ENCODE measurements around the gene STXBP2.

STXBP2 gene

GRCh38 chr19:7629347-7630054 is 7.4 kb upstream of the STXBP2 start, which contains the start of the genes PET100 and XAB2:
Gene PET100 (plus strand): TSS chr19:7629793. CDS start chr19:7629834, 41 bp downstream.
Gene XAB2 (minus strand): TSS chr19:7629545. CDS start chr19:7629527, 18 bp downstream.
- Histone ChIP-seq H3K27ac (ENCODE audit: insufficient read depth in 1 of 2, low read depth in 1 of 2, low read length in 2 of 2, poor library complexity in 1 of 2, severe bottlenecking in 2 of 2) (peak within 1 kb of the TSS; percentile 99), H3K36me3 (ENCODE audit: control insufficient read depth in 4 of 4, insufficient read depth in 4 of 4, low read length in 3 of 4) (peaks cover 0 to 33% (median 21%) of the 10 kb centered on the region in 4 experiments), H3K4me3 (ENCODE audit: control insufficient read depth in 1 of 7, extremely low read depth in 1 of 7, insufficient read depth in 4 of 7, low read depth in 2 of 7, low read length in 6 of 7) (peak within 1 kb of the TSS; percentile 78 to 100 (median 97)), H3K4me1 (ENCODE audit: control extremely low read depth in 1 of 4, control insufficient read depth in 4 of 4, insufficient read depth in 4 of 4, low read length in 3 of 4) (peaks cover 7 to 28% (median 25%) of the 10 kb centered on the region in 4 experiments), H3K27me3 (replicated peaks in 2 of 5; ENCODE audit: control insufficient read depth in 4 of 5, insufficient read depth in 5 of 5, low read length in 4 of 5) (no peaks in the 10 kb centered on the region), H3K9me3 (ENCODE audit: control extremely low read depth in 1 of 5, control insufficient read depth in 4 of 5, insufficient read depth in 2 of 5, low read depth in 1 of 5, low read length in 4 of 5) (no peaks in the 10 kb centered on the region)
- under 1% methylated on average over 37 of the region's 40 CpGs for WGBS (ENCODE audit: insufficient coverage)
- ChIA-PET CTCF (interaction anchor here (1.0 to 1.5 kb wide), 3 partner anchors 51 to 170 kb away, joined by 3 to 5 read pairs (median 3); partner anchors contain the start of gene TRAPPC5), POLR2A (interaction anchor here (1.1 kb wide), 1 partner anchor 12 kb away, joined by 3 read pairs; no protein-coding TSS in a partner anchor)
- peak; percentile 98 to 99 (median 99) for DNase-seq

- DNase-seq, result no peak
- Histone ChIP-seq H3K9me3 (ENCODE audit: control extremely low read depth in 1 of 5, control insufficient read depth in 4 of 5, insufficient read depth in 2 of 5, low read depth in 1 of 5, low read length in 4 of 5) (no peaks in the 10 kb centered on the region), H3K4me3 (ENCODE audit: control insufficient read depth in 1 of 7, extremely low read depth in 1 of 7, insufficient read depth in 4 of 7, low read depth in 2 of 7, low read length in 6 of 7) (no peak overlapping the region), H3K27ac (ENCODE audit: insufficient read depth in 1 of 2, low read depth in 1 of 2, low read length in 2 of 2, poor library complexity in 1 of 2, severe bottlenecking in 2 of 2) (no peak overlapping the region), H3K36me3 (ENCODE audit: control insufficient read depth in 4 of 4, insufficient read depth in 4 of 4, low read length in 3 of 4) (peaks cover 0 to 15% (median 11%) of the 10 kb centered on the region in 4 experiments), H3K27me3 (replicated peaks in 2 of 5; ENCODE audit: control insufficient read depth in 4 of 5, insufficient read depth in 5 of 5, low read length in 4 of 5) (no peaks in the 10 kb centered on the region), H3K4me1 (ENCODE audit: control extremely low read depth in 1 of 4, control insufficient read depth in 4 of 4, insufficient read depth in 4 of 4, low read length in 3 of 4) (peaks cover 7 to 40% (median 32%) of the 10 kb centered on the region in 4 experiments)
- ChIA-PET CTCF (no interaction called here), POLR2A (no interaction called here)
- 98% methylated on average over 10 of the region's 12 CpGs for WGBS (ENCODE audit: insufficient coverage)
Measured at GRCh38 chr19:7631577-7631976, 5.3 kb upstream of the STXBP2 start.

DNA sequence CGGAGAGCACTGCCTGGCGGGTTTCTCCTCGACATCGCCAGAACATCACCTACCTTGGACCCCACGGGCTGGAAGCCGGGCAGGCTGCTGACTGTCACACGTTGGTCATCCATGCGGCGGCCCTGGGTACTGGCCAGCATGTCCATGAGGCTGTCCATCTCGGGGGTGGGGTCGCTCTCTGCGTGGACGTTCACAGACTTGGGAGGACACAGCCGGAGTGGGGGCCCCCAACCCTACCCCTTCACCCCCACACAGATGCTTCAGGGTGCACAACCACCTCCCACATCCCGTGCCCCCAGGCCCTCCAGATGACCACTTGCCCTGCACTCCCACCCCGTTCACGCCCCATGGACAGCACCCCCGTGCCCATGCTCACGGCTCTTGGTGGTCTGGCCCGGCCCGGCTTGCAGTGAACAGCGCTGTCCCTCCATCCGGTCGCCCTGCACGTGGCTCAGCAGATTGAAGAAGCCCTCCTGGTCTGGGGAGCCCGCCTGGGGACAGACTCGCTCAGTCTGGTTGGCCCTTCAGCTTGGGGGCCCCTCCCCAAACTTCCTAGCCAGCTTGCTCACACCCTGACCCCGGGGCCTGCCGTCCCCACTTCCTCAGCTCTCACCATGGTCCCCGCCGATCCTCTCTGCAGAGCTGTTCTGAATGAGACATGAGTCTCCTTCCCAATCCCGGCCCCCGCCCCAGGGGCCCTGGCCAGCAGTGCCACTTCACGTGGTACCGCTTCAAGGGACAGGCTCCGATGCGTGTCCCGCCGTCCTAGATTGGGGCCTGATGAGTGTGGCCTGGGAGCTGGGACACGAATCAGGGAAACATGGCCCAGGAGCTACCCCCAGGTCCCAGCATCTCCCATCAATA is 4.3 kb upstream of the STXBP2 start:
- H3K36me3 ChIP-seq (ENCODE audit: control insufficient read depth in 4 of 4, insufficient read depth in 4 of 4, low read length in 3 of 4), result peaks cover 0 to 12% (median 5%) of the 10 kb centered on the region in 4 experiments
- no peaks in the 10 kb centered on the region for H3K27me3 ChIP-seq (replicated peaks in 2 of 5; ENCODE audit: control insufficient read depth in 4 of 5, insufficient read depth in 5 of 5, low read length in 4 of 5)
- POLR2A ChIA-PET, result interaction anchor here (0.8 kb wide), 1 partner anchor 14 kb away, joined by 3 read pairs; no protein-coding TSS in a partner anchor
- peaks cover 7 to 45% (median 37%) of the 10 kb centered on the region in 4 experiments for H3K4me1 ChIP-seq (ENCODE audit: control extremely low read depth in 1 of 4, control insufficient read depth in 4 of 4, insufficient read depth in 4 of 4, low read length in 3 of 4)
- DNase-seq, result no peak
- no peak overlapping the region for H3K4me3 ChIP-seq (ENCODE audit: control insufficient read depth in 1 of 7, extremely low read depth in 1 of 7, insufficient read depth in 4 of 7, low read depth in 2 of 7, low read length in 6 of 7)
- WGBS (ENCODE audit: insufficient coverage), result 97% methylated on average over 32 of the region's 40 CpGs
- no peaks in the 10 kb centered on the region for H3K9me3 ChIP-seq (ENCODE audit: control extremely low read depth in 1 of 5, control insufficient read depth in 4 of 5, insufficient read depth in 2 of 5, low read depth in 1 of 5, low read length in 4 of 5)
- CTCF ChIA-PET, result interaction anchor here (1.1 to 1.5 kb wide), 2 partner anchors 15 to 48 kb away, joined by 4 read pairs; partner anchors contain the start of gene TRAPPC5
- H3K27ac ChIP-seq (ENCODE audit: insufficient read depth in 1 of 2, low read depth in 1 of 2, low read length in 2 of 2, poor library complexity in 1 of 2, severe bottlenecking in 2 of 2), result no peak overlapping the region

DNA sequence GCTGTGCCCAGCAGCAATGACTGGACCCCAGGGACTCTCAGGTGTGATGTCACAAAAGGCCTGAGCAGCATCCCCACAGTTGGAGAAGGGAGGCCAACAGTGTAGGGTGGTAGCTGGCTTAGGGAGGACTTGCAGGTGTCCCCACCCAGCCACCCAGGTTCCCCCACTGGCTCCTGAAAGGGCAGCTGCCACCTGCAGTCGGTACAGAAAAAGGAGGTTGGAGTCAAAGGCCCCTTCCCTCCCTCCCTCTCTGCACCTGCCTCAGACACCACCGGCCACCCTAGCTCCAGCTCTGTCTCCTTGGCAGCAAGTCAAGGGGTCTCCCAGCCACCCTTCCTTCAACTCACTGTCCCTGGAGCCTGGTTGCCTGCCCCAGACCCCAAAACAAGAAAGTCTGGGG is 3.2 kb upstream of the STXBP2 start, which contains the start of gene PCP2:
PCP2 (minus strand) TSS at position 22 of the 400 bp plus-strand sequence. CDS start 262 bp downstream, outside the sequence.
- Histone ChIP-seq H3K4me3 (ENCODE audit: control insufficient read depth in 1 of 7, extremely low read depth in 1 of 7, insufficient read depth in 4 of 7, low read depth in 2 of 7, low read length in 6 of 7) (no peak within 1 kb of the TSS), H3K27me3 (replicated peaks in 2 of 5; ENCODE audit: control insufficient read depth in 4 of 5, insufficient read depth in 5 of 5, low read length in 4 of 5) (no peaks in the 10 kb centered on the region), H3K9me3 (ENCODE audit: control extremely low read depth in 1 of 5, control insufficient read depth in 4 of 5, insufficient read depth in 2 of 5, low read depth in 1 of 5, low read length in 4 of 5) (no peaks in the 10 kb centered on the region), H3K36me3 (ENCODE audit: control insufficient read depth in 4 of 4, insufficient read depth in 4 of 4, low read length in 3 of 4) (peaks cover 0 to 12% (median 5%) of the 10 kb centered on the region in 4 experiments), H3K27ac (ENCODE audit: insufficient read depth in 1 of 2, low read depth in 1 of 2, low read length in 2 of 2, poor library complexity in 1 of 2, severe bottlenecking in 2 of 2) (no peak within 1 kb of the TSS), H3K4me1 (ENCODE audit: control extremely low read depth in 1 of 4, control insufficient read depth in 4 of 4, insufficient read depth in 4 of 4, low read length in 3 of 4) (peaks cover 4 to 42% (median 34%) of the 10 kb centered on the region in 4 experiments)
- no CpG with 5 or more reads among the region's 2 CpGs for WGBS (ENCODE audit: insufficient coverage)
- ChIA-PET CTCF (interaction anchor here (1.1 to 1.5 kb wide), 3 partner anchors 14 to 65 kb away, joined by 3 to 4 read pairs (median 4); partner anchors contain the start of gene TRAPPC5), POLR2A (interaction anchor here (0.6 kb wide), 1 partner anchor 47 kb away, joined by 3 read pairs; the partner anchor contains the start of gene TRAPPC5)
- no peak for DNase-seq

GRCh38 chr19:7635670-7636069 is 1.2 kb upstream of the STXBP2 start:
- peak overlapping the region in 1 of 7 experiments; percentile 91 for H3K4me3 ChIP-seq (ENCODE audit: control insufficient read depth in 1 of 7, extremely low read depth in 1 of 7, insufficient read depth in 4 of 7, low read depth in 2 of 7, low read length in 6 of 7)
- H3K9me3 ChIP-seq (ENCODE audit: control extremely low read depth in 1 of 5, control insufficient read depth in 4 of 5, insufficient read depth in 2 of 5, low read depth in 1 of 5, low read length in 4 of 5), result no peaks in the 10 kb centered on the region
- peaks cover 0 to 26% (median 22%) of the 10 kb centered on the region in 4 experiments for H3K4me1 ChIP-seq (ENCODE audit: control extremely low read depth in 1 of 4, control insufficient read depth in 4 of 4, insufficient read depth in 4 of 4, low read length in 3 of 4)
- H3K36me3 ChIP-seq (ENCODE audit: control insufficient read depth in 4 of 4, insufficient read depth in 4 of 4, low read length in 3 of 4), result peaks cover 0 to 26% (median 13%) of the 10 kb centered on the region in 4 experiments
- no peaks in the 10 kb centered on the region for H3K27me3 ChIP-seq (replicated peaks in 2 of 5; ENCODE audit: control insufficient read depth in 4 of 5, insufficient read depth in 5 of 5, low read length in 4 of 5)
- H3K27ac ChIP-seq (ENCODE audit: insufficient read depth in 1 of 2, low read depth in 1 of 2, low read length in 2 of 2, poor library complexity in 1 of 2, severe bottlenecking in 2 of 2), result no peak overlapping the region
- POLR2A ChIA-PET, result no interaction called here
- CTCF ChIA-PET, result interaction anchor here (0.8 to 1.5 kb wide), 2 partner anchors 13 to 16 kb away, joined by 3 to 5 read pairs; no protein-coding TSS in a partner anchor
- WGBS (ENCODE audit: insufficient coverage), result 82% methylated on average over 6 of the region's 6 CpGs
- no peak for DNase-seq

GRCh38 chr19:7636317-7636690 is 606 bp upstream of the STXBP2 start:
- H3K4me1 ChIP-seq (ENCODE audit: control extremely low read depth in 1 of 4, control insufficient read depth in 4 of 4, insufficient read depth in 4 of 4, low read length in 3 of 4), result peaks cover 0 to 21% (median 18%) of the 10 kb centered on the region in 4 experiments
- peak overlapping the region in 1 of 2 experiments; percentile 87 for H3K27ac ChIP-seq (ENCODE audit: insufficient read depth in 1 of 2, low read depth in 1 of 2, low read length in 2 of 2, poor library complexity in 1 of 2, severe bottlenecking in 2 of 2)
- POLR2A ChIA-PET, result no interaction called here
- no peak for DNase-seq
- no peaks in the 10 kb centered on the region for H3K9me3 ChIP-seq (ENCODE audit: control extremely low read depth in 1 of 5, control insufficient read depth in 4 of 5, insufficient read depth in 2 of 5, low read depth in 1 of 5, low read length in 4 of 5)
- H3K36me3 ChIP-seq (ENCODE audit: control insufficient read depth in 4 of 4, insufficient read depth in 4 of 4, low read length in 3 of 4), result peaks cover 0 to 29% (median 13%) of the 10 kb centered on the region in 4 experiments
- 85% methylated on average over 16 of the region's 16 CpGs for WGBS (ENCODE audit: insufficient coverage)
- H3K4me3 ChIP-seq (ENCODE audit: control insufficient read depth in 1 of 7, extremely low read depth in 1 of 7, insufficient read depth in 4 of 7, low read depth in 2 of 7, low read length in 6 of 7), result peak overlapping the region in 6 of 7 experiments; percentile 5 to 91 (median 80)
- H3K27me3 ChIP-seq (replicated peaks in 2 of 5; ENCODE audit: control insufficient read depth in 4 of 5, insufficient read depth in 5 of 5, low read length in 4 of 5), result no peaks in the 10 kb centered on the region
- CTCF ChIA-PET, result no interaction called here
